GM12875 (cell line): ENCODE data around the gene PTPRM.

ENCODE experiments used
- H3K4me3 ChIP-seq: one replicate; pipeline ENCODE4 v1.5.1; 2011; ENCODE audit warnings: low read depth, low read length, control low read depth
- TF ChIP-seq, protein P1 (sequence below): IDR thresholded peaks from 2 replicates; pipeline ENCODE4 v1.5.1; 2011; ENCODE audit warnings: low read depth, mild to moderate bottlenecking, control low read depth, inconsistent platforms, low read length, moderate library complexity, borderline replicate concordance; ENCODE audit not compliant: insufficient read depth

PTPRM gene

DNA sequence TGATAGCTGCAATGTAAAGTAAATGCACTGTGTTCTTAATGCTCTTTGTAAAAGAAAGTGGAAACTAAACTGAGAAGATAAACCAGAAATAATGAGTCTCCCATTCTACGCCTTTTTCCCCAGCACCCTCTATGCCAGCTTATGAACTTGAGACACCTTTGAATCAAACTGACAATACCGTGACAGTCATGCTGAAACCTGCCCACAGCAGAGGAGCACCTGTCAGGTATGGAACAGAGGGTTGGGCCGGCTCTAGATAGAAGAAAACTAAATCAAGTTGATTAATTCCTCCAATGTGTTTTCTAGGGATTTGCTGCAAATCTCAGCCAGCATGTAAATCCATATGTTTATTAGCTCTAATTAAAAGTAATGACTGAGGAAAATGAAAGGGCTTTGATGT is 521.5 kb downstream of the PTPRM start:
- no peak overlapping the region for H3K4me3 ChIP-seq

DNA sequence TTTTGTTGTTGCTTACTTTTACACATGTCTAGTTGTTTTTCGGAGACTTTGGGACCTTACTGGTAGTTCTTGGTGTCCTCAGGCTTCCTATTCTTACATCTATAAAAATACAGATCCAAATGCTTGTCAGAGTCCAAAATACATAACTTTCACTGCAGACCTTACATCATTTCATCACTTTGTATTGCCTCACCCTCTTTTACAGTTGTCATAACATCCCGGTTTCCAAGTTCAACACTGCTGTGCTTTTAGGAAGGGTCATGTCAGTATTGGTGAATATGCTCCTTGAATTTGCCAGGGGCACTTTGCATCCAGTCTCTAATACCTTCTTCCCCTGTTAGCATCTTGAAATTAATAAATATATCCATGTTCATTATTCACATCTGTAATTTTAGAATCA is 523.9 kb downstream of the PTPRM start:
- TF ChIP-seq, protein P1, sequence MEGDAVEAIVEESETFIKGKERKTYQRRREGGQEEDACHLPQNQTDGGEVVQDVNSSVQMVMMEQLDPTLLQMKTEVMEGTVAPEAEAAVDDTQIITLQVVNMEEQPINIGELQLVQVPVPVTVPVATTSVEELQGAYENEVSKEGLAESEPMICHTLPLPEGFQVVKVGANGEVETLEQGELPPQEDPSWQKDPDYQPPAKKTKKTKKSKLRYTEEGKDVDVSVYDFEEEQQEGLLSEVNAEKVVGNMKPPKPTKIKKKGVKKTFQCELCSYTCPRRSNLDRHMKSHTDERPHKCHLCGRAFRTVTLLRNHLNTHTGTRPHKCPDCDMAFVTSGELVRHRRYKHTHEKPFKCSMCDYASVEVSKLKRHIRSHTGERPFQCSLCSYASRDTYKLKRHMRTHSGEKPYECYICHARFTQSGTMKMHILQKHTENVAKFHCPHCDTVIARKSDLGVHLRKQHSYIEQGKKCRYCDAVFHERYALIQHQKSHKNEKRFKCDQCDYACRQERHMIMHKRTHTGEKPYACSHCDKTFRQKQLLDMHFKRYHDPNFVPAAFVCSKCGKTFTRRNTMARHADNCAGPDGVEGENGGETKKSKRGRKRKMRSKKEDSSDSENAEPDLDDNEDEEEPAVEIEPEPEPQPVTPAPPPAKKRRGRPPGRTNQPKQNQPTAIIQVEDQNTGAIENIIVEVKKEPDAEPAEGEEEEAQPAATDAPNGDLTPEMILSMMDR: no peak
- no peak overlapping the region for H3K4me3 ChIP-seq

More for the DNA sequence above, 521.5 kb downstream of the PTPRM start:
- TF ChIP-seq, protein P1: no peak

DNA sequence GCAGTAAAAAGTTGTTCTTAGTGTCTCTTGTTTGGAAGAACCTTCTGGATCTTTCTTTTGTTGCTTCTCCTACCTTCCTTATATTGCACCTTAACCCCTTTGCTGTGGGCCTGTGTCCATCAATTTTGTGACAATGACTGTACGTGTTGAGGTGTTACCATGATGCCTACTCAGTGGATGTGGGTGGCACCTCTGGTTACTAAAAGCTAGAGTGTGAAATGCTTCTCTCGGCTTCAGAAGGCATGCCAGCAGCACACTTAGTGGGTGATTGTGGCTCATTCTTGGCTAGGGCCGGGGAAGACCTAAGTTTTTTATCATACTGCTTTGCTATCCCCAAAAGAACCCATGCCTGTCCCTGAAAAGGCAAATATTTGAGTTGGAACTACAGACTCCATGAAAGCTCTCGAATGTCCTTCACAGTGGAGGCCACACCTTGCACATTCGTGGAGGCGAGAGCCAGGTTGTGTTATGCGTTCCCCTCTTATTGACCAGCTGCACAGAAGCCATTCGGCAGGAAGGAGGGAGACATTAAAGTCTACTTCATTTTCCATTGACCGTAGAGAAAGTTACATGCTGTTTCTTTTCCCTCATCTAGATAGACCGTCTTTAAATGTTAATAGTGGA is 528.9 kb downstream of the PTPRM start:
- no peak overlapping the region for H3K4me3 ChIP-seq
- TF ChIP-seq, protein P1: no peak

DNA sequence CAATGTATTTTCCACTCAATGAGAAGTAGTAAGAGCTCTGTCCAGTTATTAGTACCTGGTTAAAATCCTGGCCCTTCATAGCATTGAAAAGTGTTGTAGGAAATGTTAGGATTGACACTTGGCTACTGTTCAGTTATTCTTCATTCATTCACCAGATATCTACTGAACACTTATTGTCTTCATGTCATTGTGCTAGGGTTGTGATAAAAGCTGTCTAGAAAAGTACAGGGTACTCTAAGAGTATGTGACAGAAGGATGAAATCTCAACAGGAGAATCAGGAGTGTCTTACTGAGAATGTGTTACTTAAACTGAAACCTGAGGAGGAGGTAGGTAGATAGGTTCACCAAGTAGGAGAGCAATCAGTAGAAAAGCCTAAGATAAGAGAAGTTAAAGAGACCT is 530.3 kb downstream of the PTPRM start:
- no peak overlapping the region for H3K4me3 ChIP-seq
- TF ChIP-seq, protein P1: no peak

DNA sequence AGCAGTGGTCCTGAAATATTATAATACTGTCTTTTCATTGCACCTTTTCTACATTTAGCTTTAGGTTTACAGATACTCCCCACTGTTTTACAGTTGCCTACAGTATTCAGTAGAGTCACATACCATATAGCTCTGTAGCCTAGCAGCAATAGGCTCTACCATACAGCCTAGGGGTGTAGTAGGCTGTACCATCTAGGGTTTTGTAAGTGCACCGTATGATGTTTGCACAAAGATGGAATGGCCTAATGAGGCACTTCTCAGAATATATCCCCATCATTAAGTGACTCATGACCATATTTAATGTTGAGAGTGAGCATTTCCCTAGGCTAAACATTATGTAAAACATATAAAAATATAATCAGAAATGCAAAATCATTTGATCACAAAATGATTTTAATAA is 530.8 kb downstream of the PTPRM start:
- TF ChIP-seq, protein P1: no peak

DNA sequence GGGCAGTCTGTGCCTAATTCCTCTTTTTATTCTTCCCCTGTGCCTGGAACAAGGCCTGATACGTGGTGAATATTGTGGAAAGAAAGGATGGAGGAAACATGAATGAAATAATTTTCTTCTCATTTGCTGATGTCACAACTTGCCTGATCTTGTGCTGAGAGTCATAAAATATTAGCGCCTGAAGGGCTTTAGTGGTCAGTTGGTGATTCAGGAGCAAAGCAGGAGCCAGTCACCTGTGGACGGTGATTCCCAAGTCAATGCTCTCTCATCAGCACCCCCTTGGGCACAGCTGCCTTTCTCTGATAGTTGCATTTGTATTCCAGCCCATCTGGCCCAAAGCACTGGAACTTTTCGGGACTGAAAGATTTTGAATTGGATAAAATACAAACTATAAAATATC is 539.5 kb downstream of the PTPRM start:
- TF ChIP-seq, protein P1: no peak

More for the DNA sequence above, 530.8 kb downstream of the PTPRM start:
- H3K4me3 ChIP-seq: no peak overlapping the region

DNA sequence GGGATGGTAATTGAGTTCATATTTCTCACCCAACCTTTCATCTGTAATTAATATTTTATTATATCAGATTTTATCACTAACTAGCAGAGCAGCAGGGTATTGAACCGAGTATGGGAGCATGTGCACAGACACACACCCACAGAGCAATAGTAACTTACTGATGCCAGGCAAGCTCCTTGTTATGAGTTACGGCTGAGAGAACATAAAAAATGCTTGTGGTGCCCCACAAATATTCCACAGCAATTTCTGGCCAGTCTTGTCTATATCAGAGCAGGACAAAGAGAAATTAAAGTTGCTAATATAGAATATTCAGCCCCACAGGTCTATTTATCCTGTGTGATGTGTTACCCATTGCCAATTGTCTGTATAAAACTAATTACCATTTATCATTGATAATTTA is 540.3 kb downstream of the PTPRM start:
- H3K4me3 ChIP-seq: no peak overlapping the region
- TF ChIP-seq, protein P1: no peak

More for the DNA sequence above, 539.5 kb downstream of the PTPRM start:
- no peak overlapping the region for H3K4me3 ChIP-seq
